ENCODE results near the gene ADIG.

The ADIG gene

GRCh38 chr20:38631155-38632022, 50.4 kb downstream of the ADIG start:
- no peak overlapping the region; a peak in 1 of 22 replicates for H3K4me2 ChIP-seq
- H3K27me3 ChIP-seq, result no peaks in the 10 kb centered on the region
- no peak for TF ChIP-seq Cebpa-rat (IDR thresholded peaks at IDR 0.05)
- no peak overlapping the region for H3K9ac ChIP-seq
- no peaks in the 10 kb centered on the region for H4K20me1 ChIP-seq
- peaks cover 10 to 19% (median 12%) of the 10 kb centered on the region in 10 experiments; a peak in 19 of 20 replicates for H3K4me1 ChIP-seq
- H3K4me3 ChIP-seq, result no peak overlapping the region
- no peaks in the 10 kb centered on the region for H3K9me3 ChIP-seq (replicated peaks in 1 of 11)
- no peak overlapping the region for H3K27ac ChIP-seq
- H3K36me3 ChIP-seq, result no peaks in the 10 kb centered on the region

- no peaks in the 10 kb centered on the region for H4K20me1 ChIP-seq
- no peak overlapping the region for H3K4me3 ChIP-seq
- H3K27me3 ChIP-seq, result no peaks in the 10 kb centered on the region
- TF ChIP-seq Cebpa-rat (IDR thresholded peaks at IDR 0.05), result no peak
- no peaks in the 10 kb centered on the region for H3K36me3 ChIP-seq
- H3K4me1 ChIP-seq, result peaks cover 10 to 19% (median 12%) of the 10 kb centered on the region in 10 experiments; a peak in 19 of 20 replicates
- no peak overlapping the region for H3K9ac ChIP-seq
- H3K9me3 ChIP-seq (replicated peaks in 1 of 11), result no peaks in the 10 kb centered on the region
- H3K27ac ChIP-seq, result no peak overlapping the region
- H3K4me2 ChIP-seq, result peak overlapping the region in 10 of 11 experiments; percentile 14 to 57 (median 32); a peak in 15 of 22 replicates
Observed at GRCh38 chr20:38633577-38634093, 52.6 kb downstream of the ADIG start.

GRCh38 chr20:38635721-38636288, 54.8 kb downstream of the ADIG start:
- no peak overlapping the region for H3K27ac ChIP-seq
- H3K9me3 ChIP-seq (replicated peaks in 1 of 11), result no peaks in the 10 kb centered on the region
- no peaks in the 10 kb centered on the region for H3K36me3 ChIP-seq
- H3K9ac ChIP-seq, result no peak overlapping the region
- no peaks in the 10 kb centered on the region for H4K20me1 ChIP-seq
- peak overlapping the region in 1 of 11 experiments; percentile 15; a peak in 1 of 22 replicates for H3K4me2 ChIP-seq
- H3K27me3 ChIP-seq, result no peaks in the 10 kb centered on the region
- no peak for TF ChIP-seq Cebpa-rat (IDR thresholded peaks at IDR 0.05)
- H3K4me1 ChIP-seq, result peaks cover 10 to 26% (median 12%) of the 10 kb centered on the region in 10 experiments; a peak in 19 of 20 replicates
- H3K4me3 ChIP-seq, result no peak overlapping the region
